DOHH2 (cell line): ENCODE data around the gene FOXK2.

Experiments
- H3F3A ChIP-seq: fragments of 200-600 bp; sonication (generic), shearing (Covaris generic); 2 replicates; pipeline ENCODE4 v1.6.0; 2016; ENCODE audit warnings: antibody characterized with exemption, mild to moderate bottlenecking; ENCODE audit not compliant: control insufficient read depth, insufficient read depth
- H3K27ac ChIP-seq: fragments of 200-600 bp; sonication (generic); 2 replicates; pipeline ENCODE4 v1.5.1; 2014; ENCODE audit warnings: low read depth, mild to moderate bottlenecking, low read length, moderate library complexity
- H3K27me3 ChIP-seq: fragments of 200-600 bp; sonication (generic); 2 replicates; pipeline ENCODE4 v1.6.1; 2014; ENCODE audit warnings: mild to moderate bottlenecking, low read length, mixed read lengths; ENCODE audit not compliant: control insufficient read depth
- H3K36me3 ChIP-seq: fragments of 200-600 bp; sonication (generic); 2 replicates; pipeline ENCODE4 v1.6.1; 2014; ENCODE audit warnings: mild to moderate bottlenecking, low read length, moderate library complexity, mixed read lengths; ENCODE audit not compliant: control insufficient read depth
- H3K4me1 ChIP-seq: fragments of 200-600 bp; sonication (generic); 2 replicates; pipeline ENCODE4 v1.6.1; 2014; ENCODE audit warnings: mild to moderate bottlenecking, low read length, mixed read lengths; ENCODE audit not compliant: control insufficient read depth
- H3K4me2 ChIP-seq: fragments of 200-600 bp; sonication (generic); 2 replicates; pipeline ENCODE4 v1.6.0; 2014; ENCODE audit warnings: mild to moderate bottlenecking, low read length, moderate library complexity
- H3K4me3 ChIP-seq: fragments of 200-600 bp; sonication (generic); 2 replicates; pipeline ENCODE4 v1.5.1; 2014; ENCODE audit warnings: mild to moderate bottlenecking, low read length, mixed read lengths
- H3K79me2 ChIP-seq: fragments of 200-600 bp; sonication (generic); 2 replicates; pipeline ENCODE4 v1.6.1; 2014; ENCODE audit warnings: mild to moderate bottlenecking, low read length, mixed read lengths; ENCODE audit not compliant: control insufficient read depth
- H3K9me2 ChIP-seq: fragments of 200-600 bp; sonication (generic); replicated peaks from 2 replicates; pipeline ENCODE4 v1.6.1; 2014; ENCODE audit warnings: mild to moderate bottlenecking, low read length, mixed read lengths; ENCODE audit not compliant: control insufficient read depth
- H3K9me3 ChIP-seq: fragments of 200-600 bp; sonication (generic); 2 replicates; pipeline ENCODE4 v1.6.1; 2014; ENCODE audit warnings: antibody characterized with exemption, low read length, mixed read lengths; ENCODE audit not compliant: control insufficient read depth, insufficient read depth
- H4K20me1 ChIP-seq: fragments of 200-600 bp; sonication (generic); 2 replicates; pipeline ENCODE4 v1.6.0; 2014; ENCODE audit warnings: low read depth, mild to moderate bottlenecking, antibody characterized with exemption, low read length, moderate library complexity; ENCODE audit not compliant: control insufficient read depth, insufficient read depth
- EZH2phosphoT487 ChIP-seq: fragments of 200-600 bp; sonication (generic); IDR thresholded peaks from 2 replicates; pipeline ENCODE4 v1.6.1; 2017; ENCODE audit warnings: borderline replicate concordance, mild to moderate bottlenecking, antibody characterized with exemption, low read length, moderate library complexity, mixed read lengths
- TF ChIP-seq, protein P1 (sequence below): fragments of 200-600 bp; sonication (generic); IDR thresholded peaks from one replicate; pipeline ENCODE4 v1.5.1; 2014; ENCODE audit warnings: antibody characterized with exemption, mild to moderate bottlenecking, low read depth, low read length; ENCODE audit not compliant: poor library complexity, severe bottlenecking

FOXK2 gene

DNA sequence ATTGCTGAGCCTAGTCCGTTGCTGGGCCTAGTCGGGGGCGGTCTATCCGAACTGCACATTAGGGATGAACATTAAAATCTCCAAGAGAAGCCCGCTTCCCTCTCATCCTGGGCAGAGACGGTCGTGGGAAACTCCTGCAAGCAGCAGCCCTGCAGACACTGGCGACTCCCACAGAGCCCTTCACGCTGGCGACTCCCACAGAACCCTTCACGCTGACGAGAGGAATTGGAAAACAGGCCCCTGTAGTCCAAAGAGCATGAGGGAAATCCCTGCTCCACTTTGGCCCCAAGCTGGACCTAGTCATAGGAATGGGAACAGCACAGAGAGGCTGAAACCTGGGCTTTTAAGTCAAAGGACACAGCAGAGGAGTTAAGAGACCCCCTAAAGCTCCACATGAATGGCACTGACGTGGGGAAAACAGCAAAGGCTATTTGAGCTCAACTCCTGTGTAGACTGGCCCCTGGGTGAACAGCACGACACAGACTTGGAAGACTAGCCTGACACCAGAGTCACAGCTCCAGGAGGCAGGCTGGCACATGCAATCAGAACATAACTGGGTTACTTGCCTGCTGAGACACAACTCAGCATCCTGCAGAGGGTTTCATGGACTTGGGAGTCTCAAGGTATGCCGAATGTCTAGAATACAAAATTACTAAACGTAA, 86.5 kb downstream of the FOXK2 start:
- Histone ChIP-seq H4K20me1 (no peaks in the 10 kb centered on the region; the same call in 1 of the 2 replicates), H3K27ac (no peak overlapping the region), H3K36me3 (peaks cover 61% of the 10 kb centered on the region), H3K79me2 (peaks cover 6% of the 10 kb centered on the region), H3K4me3 (no peak overlapping the region), H3K9me2 (no peaks in the 10 kb centered on the region), H3K4me1 (no peaks in the 10 kb centered on the region), H3K9me3 (no peaks in the 10 kb centered on the region), H3K4me2 (no peak overlapping the region), H3F3A (peaks cover 9% of the 10 kb centered on the region), H3K27me3 (no peaks in the 10 kb centered on the region)
- TF ChIP-seq EZH2phosphoT487: no peak
- TF ChIP-seq, protein P1, sequence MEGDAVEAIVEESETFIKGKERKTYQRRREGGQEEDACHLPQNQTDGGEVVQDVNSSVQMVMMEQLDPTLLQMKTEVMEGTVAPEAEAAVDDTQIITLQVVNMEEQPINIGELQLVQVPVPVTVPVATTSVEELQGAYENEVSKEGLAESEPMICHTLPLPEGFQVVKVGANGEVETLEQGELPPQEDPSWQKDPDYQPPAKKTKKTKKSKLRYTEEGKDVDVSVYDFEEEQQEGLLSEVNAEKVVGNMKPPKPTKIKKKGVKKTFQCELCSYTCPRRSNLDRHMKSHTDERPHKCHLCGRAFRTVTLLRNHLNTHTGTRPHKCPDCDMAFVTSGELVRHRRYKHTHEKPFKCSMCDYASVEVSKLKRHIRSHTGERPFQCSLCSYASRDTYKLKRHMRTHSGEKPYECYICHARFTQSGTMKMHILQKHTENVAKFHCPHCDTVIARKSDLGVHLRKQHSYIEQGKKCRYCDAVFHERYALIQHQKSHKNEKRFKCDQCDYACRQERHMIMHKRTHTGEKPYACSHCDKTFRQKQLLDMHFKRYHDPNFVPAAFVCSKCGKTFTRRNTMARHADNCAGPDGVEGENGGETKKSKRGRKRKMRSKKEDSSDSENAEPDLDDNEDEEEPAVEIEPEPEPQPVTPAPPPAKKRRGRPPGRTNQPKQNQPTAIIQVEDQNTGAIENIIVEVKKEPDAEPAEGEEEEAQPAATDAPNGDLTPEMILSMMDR: no peak

- TF ChIP-seq, protein P1: no peak
- H3K27ac ChIP-seq: no peak overlapping the region
These were observed 89.3 kb downstream of the FOXK2 start for GRCh38 chr17:82608816-82609215.

DNA sequence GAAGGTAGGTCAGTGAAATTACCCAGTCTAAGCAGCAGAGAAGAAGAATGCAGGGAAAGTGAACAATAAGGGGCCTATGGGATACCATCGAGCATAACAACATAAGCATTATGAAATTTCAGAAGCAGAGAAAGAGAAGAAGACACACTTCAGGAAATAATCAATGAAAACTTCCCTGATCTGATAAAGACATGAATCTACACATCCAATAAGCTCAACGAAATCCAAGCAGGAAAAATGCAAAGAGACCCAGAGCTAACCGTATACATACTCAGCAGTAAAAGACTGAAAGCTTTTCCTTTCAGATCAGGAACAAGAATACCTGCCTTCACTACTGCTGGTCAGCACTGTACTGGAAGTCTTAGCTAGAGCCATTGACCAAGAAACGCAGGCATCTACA, 90.1 kb downstream of the FOXK2 start:
- no peaks in the 10 kb centered on the region for H3K9me3 ChIP-seq
- H3K9me2 ChIP-seq: no peaks in the 10 kb centered on the region
- H3K4me2 ChIP-seq: no peak overlapping the region
- peaks cover 7% of the 10 kb centered on the region for H3F3A ChIP-seq
- no peaks in the 10 kb centered on the region for H3K79me2 ChIP-seq
- no peak overlapping the region for H3K4me3 ChIP-seq
- no peaks in the 10 kb centered on the region for H4K20me1 ChIP-seq
- peaks cover 31% of the 10 kb centered on the region for H3K36me3 ChIP-seq
- no peak for TF ChIP-seq EZH2phosphoT487
- TF ChIP-seq, protein P1: no peak
- no peak overlapping the region for H3K27ac ChIP-seq
- H3K4me1 ChIP-seq: peaks cover 6% of the 10 kb centered on the region; the same call in 1 of the 2 replicates
- no peaks in the 10 kb centered on the region for H3K27me3 ChIP-seq

More at GRCh38 chr17:82608816-82609215, 89.3 kb downstream of the FOXK2 start:
- no peaks in the 10 kb centered on the region for H4K20me1 ChIP-seq
- H3K27me3 ChIP-seq: no peaks in the 10 kb centered on the region
- H3K9me3 ChIP-seq: no peaks in the 10 kb centered on the region
- H3K4me1 ChIP-seq: peaks cover 6% of the 10 kb centered on the region; the same call in 1 of the 2 replicates
- no peaks in the 10 kb centered on the region for H3K9me2 ChIP-seq
- no peak overlapping the region for H3K4me2 ChIP-seq
- peaks cover 7% of the 10 kb centered on the region for H3F3A ChIP-seq
- no peaks in the 10 kb centered on the region for H3K79me2 ChIP-seq
- H3K4me3 ChIP-seq: no peak overlapping the region
- H3K36me3 ChIP-seq: peaks cover 37% of the 10 kb centered on the region
